Mucosa of rectum (tissue), 2 donors: ENCODE results near the gene DNAJC1.
"Not testable (repeated sequence)": the region's sequence is repeated elsewhere in the genome, so short reads cannot be mapped to it uniquely, and the experiment has no call there.

Source experiments
- H3K27ac ChIP-seq, 2 donors: one replicate each; pipeline ENCODE4 v1.7.0; 2013; ENCODE audit warnings: inconsistent platforms in 2 of 2, low read depth in 2 of 2, low read length in 2 of 2
- H3K27me3 ChIP-seq, 2 donors: one replicate each; pipeline ENCODE4 v1.7.0; 2013; ENCODE audit warnings: low read length in 2 of 2; ENCODE audit not compliant: control insufficient read depth in 2 of 2, insufficient read depth in 2 of 2
- H3K36me3 ChIP-seq, 2 donors: one replicate each; pipeline ENCODE4 v1.7.0; 2013; ENCODE audit warnings: low read length in 2 of 2; ENCODE audit not compliant: control insufficient read depth in 2 of 2, insufficient read depth in 2 of 2
- H3K4me1 ChIP-seq, 2 donors: one replicate each; pipeline ENCODE4 v1.7.0; 2013; ENCODE audit warnings: low read length in 2 of 2, mild to moderate bottlenecking in 1 of 2; ENCODE audit not compliant: control insufficient read depth in 2 of 2, insufficient read depth in 2 of 2
- H3K4me3 ChIP-seq, 2 donors: one replicate each; pipeline ENCODE4 v1.7.0; 2013; ENCODE audit warnings: low read length in 2 of 2
- H3K9ac ChIP-seq, 2 donors: one replicate each; pipeline ENCODE4 v1.7.0; 2013; ENCODE audit warnings: low read length in 2 of 2, low read depth in 1 of 2, mild to moderate bottlenecking in 1 of 2
- H3K9me3 ChIP-seq, 2 donors: one replicate each; pipeline ENCODE4 v1.7.0; 2013; ENCODE audit warnings: low read length in 2 of 2; ENCODE audit not compliant: control insufficient read depth in 2 of 2
- donor health status: healthy.
- donor health status: Normal muscosa, but diverticular disease.

DNAJC1 gene

GRCh38 chr10:21822273-21822672 lies 181.3 kb downstream of the DNAJC1 start:
- not testable (repeated sequence) for H3K4me1 ChIP-seq

GRCh38 chr10:21820952-21821351 lies 182.6 kb downstream of the DNAJC1 start:
- Histone ChIP-seq H3K9me3 (peaks cover 0 to 5% of the 10 kb centered on the region in 2 donors), H3K27ac (no peak overlapping the region), H3K27me3 (no peaks in the 10 kb centered on the region), H3K9ac (no peak overlapping the region), H3K4me1 (no peaks in the 10 kb centered on the region), H3K4me3 (no peak overlapping the region), H3K36me3 (no peaks in the 10 kb centered on the region)

More at GRCh38 chr10:21822273-21822672, 181.3 kb downstream of the DNAJC1 start:
- H3K9me3 ChIP-seq, result peaks cover 7 to 12% of the 10 kb centered on the region in 2 donors
- not testable (repeated sequence) for H3K36me3 ChIP-seq, H3K27me3 ChIP-seq, H3K27ac ChIP-seq, H3K9ac ChIP-seq, H3K4me3 ChIP-seq

- not testable (repeated sequence) for H3K27ac ChIP-seq, H3K4me1 ChIP-seq, H3K9ac ChIP-seq, H3K27me3 ChIP-seq, H3K4me3 ChIP-seq, H3K36me3 ChIP-seq, H3K9me3 ChIP-seq
Observed at GRCh38 chr10:21818416-21818815, 185.1 kb downstream of the DNAJC1 start.

GRCh38 chr10:21814866-21815265 lies 188.7 kb downstream of the DNAJC1 start:
- no peak overlapping the region for H3K9ac ChIP-seq
- no peak overlapping the region for H3K4me3 ChIP-seq
- H3K27ac ChIP-seq, result no peak overlapping the region
- no peaks in the 10 kb centered on the region for H3K27me3 ChIP-seq
- H3K4me1 ChIP-seq, result no peaks in the 10 kb centered on the region
- H3K36me3 ChIP-seq, result peaks cover 0 to 4% of the 10 kb centered on the region in 2 donors
- H3K9me3 ChIP-seq, result peaks cover 0 to 4% of the 10 kb centered on the region in 2 donors

- H3K27ac ChIP-seq, result no peak overlapping the region
- no peak overlapping the region for H3K9ac ChIP-seq
- H3K9me3 ChIP-seq, result peaks cover 0 to 4% of the 10 kb centered on the region in 2 donors
- no peaks in the 10 kb centered on the region for H3K4me1 ChIP-seq
- H3K4me3 ChIP-seq, result no peak overlapping the region
- peaks cover 0 to 4% of the 10 kb centered on the region in 2 donors for H3K36me3 ChIP-seq
- H3K27me3 ChIP-seq, result no peaks in the 10 kb centered on the region
Observed at GRCh38 chr10:21813946-21814345, 189.6 kb downstream of the DNAJC1 start.

GRCh38 chr10:21811245-21811585 lies 192.3 kb downstream of the DNAJC1 start:
- Histone ChIP-seq H3K9me3 (peaks cover 0 to 4% of the 10 kb centered on the region in 2 donors), H3K9ac (no peak overlapping the region), H3K27me3 (no peaks in the 10 kb centered on the region), H3K4me3 (no peak overlapping the region), H3K36me3 (peaks cover 0 to 4% of the 10 kb centered on the region in 2 donors), H3K4me1 (no peaks in the 10 kb centered on the region), H3K27ac (no peak overlapping the region)

- Histone ChIP-seq H3K36me3 (peaks cover 0 to 4% of the 10 kb centered on the region in 2 donors), H3K27ac (no peak overlapping the region), H3K9me3 (peaks cover 0 to 4% of the 10 kb centered on the region in 2 donors), H3K9ac (no peak overlapping the region), H3K4me1 (no peaks in the 10 kb centered on the region), H3K27me3 (no peaks in the 10 kb centered on the region), H3K4me3 (no peak overlapping the region)
Observed at GRCh38 chr10:21810582-21811244, 192.8 kb downstream of the DNAJC1 start.

GRCh38 chr10:21808550-21808949 lies 195.0 kb downstream of the DNAJC1 start:
- no peaks in the 10 kb centered on the region for H3K36me3 ChIP-seq
- H3K27ac ChIP-seq, result no peak overlapping the region
- H3K4me3 ChIP-seq, result no peak overlapping the region
- peaks cover 0 to under 1% of the 10 kb centered on the region in 2 donors for H3K9me3 ChIP-seq
- no peaks in the 10 kb centered on the region for H3K4me1 ChIP-seq
- H3K27me3 ChIP-seq, result no peaks in the 10 kb centered on the region
- no peak overlapping the region for H3K9ac ChIP-seq

GRCh38 chr10:21807180-21807579 lies 196.3 kb downstream of the DNAJC1 start:
- Histone ChIP-seq H3K4me3 (no peak overlapping the region), H3K9ac (no peak overlapping the region), H3K4me1 (no peaks in the 10 kb centered on the region), H3K36me3 (no peaks in the 10 kb centered on the region), H3K27ac (no peak overlapping the region), H3K27me3 (no peaks in the 10 kb centered on the region), H3K9me3 (no peaks in the 10 kb centered on the region)

GRCh38 chr10:21803374-21803773 lies 200.2 kb downstream of the DNAJC1 start:
- Histone ChIP-seq H3K4me3 (no peak overlapping the region), H3K27ac (no peak overlapping the region), H3K9me3 (no peaks in the 10 kb centered on the region), H3K27me3 (no peaks in the 10 kb centered on the region), H3K9ac (no peak overlapping the region), H3K4me1 (no peaks in the 10 kb centered on the region), H3K36me3 (no peaks in the 10 kb centered on the region)
